NCI-H1436 treated with DMSO at 0.1 percent for 48 hours (cell line): ENCODE measurements around the gene PRRT1.

Source experiments
- DNase-seq: peaks from one replicate; lab custom pipeline; 2025; lab: John Stamatoyannopoulos, UW

Gene PRRT1

DNA sequence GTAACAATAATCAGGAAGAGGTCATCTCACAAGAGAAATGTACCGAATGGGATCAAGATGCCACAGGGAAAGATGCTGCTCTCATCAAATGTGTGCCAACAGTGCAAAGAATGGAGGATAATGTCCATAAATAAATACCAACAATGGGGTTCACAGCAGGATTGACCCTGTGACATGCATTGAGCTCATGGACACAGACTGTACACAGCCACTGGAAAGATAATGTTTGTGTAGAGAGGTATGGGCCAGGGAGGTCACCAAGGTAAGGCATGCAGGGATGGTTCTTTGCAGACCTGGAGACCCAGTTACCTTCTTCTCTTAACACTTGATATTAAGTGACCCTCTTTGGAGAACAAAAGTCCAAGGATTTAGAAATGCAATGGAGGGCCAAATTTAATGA is 22.7 kb upstream of the PRRT1 start:
- DNase-seq, result no peak

- DNase-seq, result no peak
These were observed 21.4 kb upstream of the PRRT1 start for GRCh38 chr6:32173051-32173727.

DNA sequence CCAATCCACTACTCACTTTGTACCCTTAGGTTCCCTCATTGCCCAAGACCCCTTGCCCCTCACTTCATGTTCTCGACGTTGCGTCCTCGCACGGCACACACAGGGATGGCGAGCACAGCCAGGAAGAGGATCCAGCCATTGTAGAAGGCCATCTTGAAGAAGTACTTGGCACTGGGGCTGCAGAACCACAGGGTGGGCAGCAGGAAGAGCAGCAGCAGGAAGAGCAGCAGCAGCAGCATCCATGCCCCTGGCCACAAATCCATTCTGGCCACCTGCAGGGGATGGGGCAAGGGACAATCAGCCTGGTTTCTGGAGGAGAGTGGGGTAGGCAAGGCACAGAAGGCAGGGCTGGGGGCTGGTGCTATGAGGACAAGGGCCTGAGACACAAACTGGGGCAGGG is 19.5 kb upstream of the PRRT1 start:
- DNase-seq, result no peak

DNA sequence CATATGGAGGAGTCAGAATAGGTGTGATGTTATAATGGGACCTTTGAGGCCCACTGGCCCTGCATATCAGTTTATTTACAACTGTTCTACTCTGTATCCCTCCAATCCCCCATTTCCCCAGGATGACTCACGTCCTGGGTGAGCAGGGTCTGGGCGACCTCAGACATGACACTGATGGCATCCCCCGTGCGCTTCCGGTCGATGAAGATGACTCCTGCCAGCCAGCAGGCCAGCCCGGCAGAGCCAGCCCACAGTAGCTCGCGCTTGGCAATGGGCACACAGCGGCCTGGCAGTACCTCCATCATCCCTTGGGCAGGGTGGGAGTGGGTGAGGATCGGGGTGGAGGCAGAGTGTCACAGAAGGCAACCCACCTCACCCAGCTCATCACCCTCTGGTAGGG is 18.6 kb upstream of the PRRT1 start:
- no peak for DNase-seq

DNA sequence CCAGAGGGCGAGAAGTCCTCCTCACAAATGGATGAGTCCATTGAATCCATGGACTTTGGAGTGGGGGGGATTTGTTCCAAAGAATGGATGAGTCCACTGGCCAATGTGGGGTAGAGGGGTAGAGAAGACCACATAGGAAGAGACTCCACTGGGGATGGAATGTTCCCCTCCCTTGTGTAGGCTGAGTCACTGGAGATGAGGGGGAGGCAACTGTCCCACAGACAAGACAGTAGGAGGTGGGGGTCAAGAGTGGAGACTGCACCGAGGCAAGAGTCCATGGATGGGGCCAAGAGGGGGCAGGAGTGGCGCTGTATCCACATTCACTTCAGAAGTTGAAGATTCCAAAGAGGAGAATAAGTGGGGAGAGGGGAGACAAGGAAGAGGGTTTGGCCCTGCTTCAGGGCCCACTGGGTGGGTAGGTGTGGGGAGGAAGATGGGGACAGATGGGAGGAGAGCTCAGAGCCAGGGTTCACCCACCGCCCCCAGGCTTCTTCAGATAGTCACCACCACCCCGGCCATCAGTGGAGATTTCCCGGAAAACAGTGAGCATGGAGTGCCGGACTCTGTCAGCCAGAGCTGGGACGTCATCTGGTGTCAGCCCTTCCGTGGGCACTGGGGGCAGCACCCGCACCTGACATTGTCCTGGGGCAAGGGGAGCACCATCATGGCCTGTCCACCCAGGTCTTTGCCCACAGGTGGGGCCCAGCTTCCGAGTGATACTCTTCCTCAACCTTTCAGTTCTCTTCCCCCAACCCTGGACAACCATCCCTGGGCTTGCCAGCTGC is 17.3 kb upstream of the PRRT1 start:
- no peak for DNase-seq

- DNase-seq, result no peak
These were observed 16.6 kb upstream of the PRRT1 start for GRCh38 chr6:32168350-32168749.

GRCh38 chr6:32167761-32168262 is 16.1 kb upstream of the PRRT1 start:
- no peak for DNase-seq

DNA sequence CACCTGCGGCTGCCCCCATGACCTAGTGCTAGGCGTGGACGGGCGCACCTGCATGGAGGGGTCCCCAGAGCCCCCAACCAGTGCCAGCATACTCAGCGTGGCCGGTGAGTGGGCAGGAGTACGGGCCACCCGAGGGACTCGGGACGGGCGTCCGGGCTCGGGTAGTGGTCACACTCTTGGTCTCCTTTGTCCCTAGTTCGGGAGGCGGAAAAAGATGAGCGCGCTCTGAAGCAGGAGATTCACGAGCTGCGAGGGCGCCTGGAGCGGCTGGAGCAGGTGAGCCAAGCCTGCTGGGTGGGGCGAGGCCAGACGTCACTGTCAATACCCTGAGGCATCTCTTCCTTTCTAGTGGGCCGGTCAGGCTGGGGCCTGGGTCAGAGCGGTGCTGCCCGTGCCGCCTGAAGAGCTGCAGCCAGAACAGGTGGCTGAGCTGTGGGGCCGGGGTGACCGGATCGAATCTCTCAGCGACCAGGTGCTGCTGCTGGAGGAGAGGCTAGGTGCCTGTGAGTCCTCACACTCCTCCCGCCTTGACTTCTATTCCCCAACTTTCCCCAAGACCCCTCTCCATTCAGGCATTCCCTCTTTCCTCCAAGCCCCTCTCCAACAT is 15.5 kb upstream of the PRRT1 start:
- DNase-seq, result no peak

- no peak for DNase-seq
These were observed 14.8 kb upstream of the PRRT1 start for GRCh38 chr6:32166411-32167061.

DNA sequence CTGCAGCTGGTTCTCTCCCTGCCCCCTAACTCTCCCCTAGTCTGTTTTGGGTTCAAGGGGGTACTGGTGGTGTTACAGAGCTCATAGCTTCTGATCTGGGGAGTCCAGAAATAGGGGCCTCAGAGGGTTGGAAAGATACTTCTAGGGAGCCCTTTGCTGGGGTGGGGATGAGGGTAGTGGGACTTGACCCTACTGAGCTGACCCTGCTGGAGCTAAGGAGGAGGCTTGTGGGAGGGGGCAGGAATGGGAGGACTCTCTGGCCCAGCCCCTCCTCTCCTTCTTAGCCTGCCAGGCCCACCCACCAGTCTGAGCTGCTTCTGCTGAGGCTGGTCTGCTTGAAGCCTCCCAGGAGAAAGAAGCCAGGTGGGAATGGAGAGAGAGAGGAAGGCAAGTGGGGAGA is 12.6 kb upstream of the PRRT1 start, which contains the start of gene EGFL8:
TSS of gene EGFL8 (plus strand) at position 301 of the 400 bp plus-strand sequence. CDS start 1,571 bp downstream, outside the sequence.
- DNase-seq, result no peak

DNA sequence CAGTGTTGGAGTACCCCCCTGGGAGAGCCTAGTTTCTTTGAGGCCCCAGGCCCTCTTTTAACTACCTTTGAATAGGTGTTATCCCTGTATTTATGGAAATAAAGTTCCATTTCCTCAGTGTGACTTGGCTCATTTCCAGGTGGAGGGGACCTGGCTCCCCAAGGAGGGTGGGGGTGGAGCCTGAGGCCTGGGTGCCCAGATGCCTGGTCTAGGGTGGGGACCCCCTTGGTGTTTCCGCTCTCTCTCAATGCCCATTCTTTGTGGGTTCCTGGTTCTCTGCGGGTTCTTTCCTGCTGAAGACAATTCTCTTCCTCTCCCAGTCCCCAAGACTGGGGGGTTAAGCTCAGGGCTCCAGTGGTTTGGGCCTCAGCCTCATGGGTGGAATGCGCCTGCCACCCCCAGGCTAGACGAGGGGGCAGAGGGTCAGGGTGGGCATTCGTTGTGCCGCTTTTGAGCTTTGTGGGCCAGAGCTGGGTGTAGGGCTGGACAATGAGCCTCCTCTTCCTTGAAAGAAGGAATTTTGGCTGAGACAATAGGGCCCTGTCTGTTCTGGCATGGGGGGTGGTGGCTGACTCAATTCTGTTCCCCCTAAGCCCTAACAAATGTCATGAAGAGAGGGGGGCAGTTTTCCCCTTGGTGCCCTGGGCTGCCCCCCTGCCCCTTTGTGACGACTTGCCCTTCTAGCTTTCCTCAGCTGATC is 12.0 kb upstream of the PRRT1 start:
- DNase-seq, result no peak

DNA sequence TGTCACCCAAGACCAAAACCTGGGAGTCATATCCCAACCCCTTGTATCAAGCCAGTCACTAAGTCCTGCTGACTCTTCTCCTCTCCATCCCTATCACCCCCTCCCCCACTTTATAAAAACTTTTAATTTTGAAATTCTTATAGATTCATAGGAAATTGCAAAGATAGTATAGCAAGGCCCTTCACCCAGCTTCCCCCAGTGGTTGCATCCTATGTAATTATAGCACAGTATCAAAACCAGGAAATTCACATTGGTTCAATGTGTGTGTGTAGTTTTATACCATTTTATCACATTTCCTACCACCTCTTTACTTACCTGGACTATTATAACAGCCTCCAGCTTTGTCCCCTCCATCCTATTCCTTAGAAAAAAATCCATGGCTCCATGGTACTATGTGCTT is 6.3 kb upstream of the PRRT1 start:
- DNase-seq, result no peak

GRCh38 chr6:32156891-32157290 is 5.2 kb upstream of the PRRT1 start:
- no peak for DNase-seq

DNA sequence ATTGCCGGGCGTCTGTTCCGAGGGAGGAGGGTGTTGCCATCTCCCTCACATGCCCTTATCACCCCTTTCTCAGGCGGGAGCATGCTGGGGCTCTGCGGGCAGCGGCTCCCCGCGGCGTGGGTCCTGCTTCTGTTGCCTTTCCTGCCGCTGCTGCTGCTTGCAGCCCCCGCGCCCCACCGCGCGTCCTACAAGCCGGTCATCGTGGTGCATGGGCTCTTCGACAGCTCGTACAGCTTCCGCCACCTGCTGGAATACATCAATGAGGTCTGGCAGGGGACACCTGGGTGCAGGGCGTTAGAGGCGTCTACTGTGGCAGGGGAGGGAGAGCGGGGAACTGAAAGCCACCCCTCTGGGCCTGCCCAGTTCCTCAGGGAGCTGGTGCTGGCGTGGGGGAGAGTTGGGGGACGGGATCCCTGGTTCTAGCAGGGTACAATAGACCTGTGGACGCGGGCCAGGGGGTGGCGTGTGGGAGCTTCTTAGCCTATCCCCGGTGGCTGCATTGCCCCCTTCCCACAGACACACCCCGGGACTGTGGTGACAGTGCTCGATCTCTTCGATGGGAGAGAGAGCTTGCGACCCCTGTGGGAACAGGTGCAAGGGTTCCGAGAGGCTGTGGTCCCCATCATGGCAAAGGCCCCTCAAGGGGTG is 2.9 kb upstream of the PRRT1 start:
- DNase-seq, result no peak

DNA sequence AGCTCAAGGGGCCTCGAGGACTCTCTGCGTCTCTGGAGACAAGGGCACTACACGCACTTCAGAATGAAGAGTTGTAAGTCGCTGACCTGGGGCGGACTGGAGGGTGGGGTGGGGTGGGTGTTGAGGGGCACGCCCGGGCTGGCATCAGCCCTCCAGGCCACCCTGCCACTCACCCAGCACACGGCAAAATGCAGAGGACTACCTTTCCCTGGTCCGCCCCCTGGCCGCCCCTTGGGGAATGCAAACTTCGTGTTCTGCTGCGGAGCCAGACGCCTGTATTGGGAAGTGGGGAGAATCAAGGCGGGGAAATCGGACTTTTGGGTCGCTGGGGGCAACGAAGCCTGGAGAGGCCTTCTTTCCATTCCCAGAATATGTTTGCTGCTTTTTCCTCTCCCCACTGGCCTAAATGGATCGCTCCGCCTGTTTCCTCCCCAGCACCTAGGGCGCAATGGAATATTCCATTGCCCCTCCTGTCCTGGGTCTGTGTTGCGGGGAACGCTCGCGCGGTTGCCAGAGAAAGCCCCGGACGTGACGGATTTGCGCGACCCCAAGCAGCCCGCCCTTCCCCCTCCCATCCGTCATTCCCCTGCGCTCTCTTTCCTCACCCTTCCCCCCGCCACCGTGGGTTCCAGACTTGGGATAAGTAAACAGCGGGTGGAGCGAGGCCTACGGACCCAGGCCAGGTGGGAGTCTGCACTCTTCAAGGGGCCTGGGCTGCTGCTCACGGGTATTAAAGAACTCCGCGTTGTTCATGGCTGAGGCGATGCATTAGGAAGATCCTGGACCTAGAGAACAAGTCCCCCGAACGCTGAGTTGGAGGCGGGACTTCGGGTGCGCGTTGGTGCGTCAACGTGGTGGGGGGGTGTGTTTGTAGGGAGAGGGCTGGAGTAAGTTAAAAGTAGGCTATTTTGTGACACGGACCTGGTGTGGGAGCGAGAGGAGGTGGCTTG is 2.1 kb upstream of the PRRT1 start, which contains the start of gene PPT2:
TSS of gene PPT2 (plus strand) at position 578 of the 950 bp plus-strand sequence. CDS start 454 bp downstream, outside the sequence.
- DNase-seq, result peak; percentile 41

DNA sequence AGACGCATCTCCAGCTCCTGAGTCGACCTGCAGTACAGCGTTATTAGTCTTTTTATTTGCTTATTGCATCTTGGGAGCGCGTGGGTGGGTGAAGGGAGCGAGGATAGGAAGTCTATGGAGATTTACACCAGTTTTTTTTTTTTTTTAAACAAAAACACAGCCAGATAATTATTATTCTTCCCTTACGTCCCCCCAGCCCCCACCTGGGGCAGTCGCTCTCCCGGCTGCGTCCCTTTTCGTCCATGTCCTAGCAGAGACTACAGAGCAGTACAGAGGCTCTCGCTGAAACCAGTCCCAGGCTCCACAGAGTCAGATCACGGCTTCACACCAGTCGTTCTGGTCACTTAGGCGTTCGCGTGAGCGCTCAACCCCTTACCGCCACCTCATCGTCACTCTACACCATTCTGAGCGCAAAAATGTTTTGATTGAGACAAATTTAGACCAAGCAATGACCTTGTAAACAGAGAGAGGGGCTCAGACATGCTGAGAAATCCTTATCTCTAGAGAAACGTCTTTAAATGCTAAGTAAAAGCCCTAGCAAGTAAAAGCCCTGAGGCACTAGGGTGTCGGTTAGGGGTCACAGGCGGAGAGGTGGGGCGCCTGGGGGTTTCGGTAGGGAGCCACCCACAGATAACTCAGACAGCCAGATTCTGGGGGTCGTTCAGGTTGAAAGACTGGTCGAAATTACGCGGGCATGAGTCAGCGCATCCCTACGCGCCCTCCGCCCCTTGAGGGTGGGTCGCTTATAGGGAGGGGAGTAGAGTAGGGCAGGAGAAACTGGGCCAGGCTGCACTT is 1.2 kb upstream of the PRRT1 start:
- no peak for DNase-seq

- DNase-seq, result no peak
These were observed 417 bp downstream of the PRRT1 start for GRCh38 chr6:32151181-32151862.
